Liver (tissue), 9 donors: ENCODE data around the gene PAWR. TPM values are rescaled to one million over a fixed set of nuclear protein-coding genes. Genes with fewer than 3 reads are reported as not detected.
A peak's percentile ranks its signal among the peaks of the same experiment; 100 is the strongest.

Source experiments
- DNase-seq: peaks from one replicate; pipeline ENCODE4 v3.0.0-alpha.2; 2017; ENCODE audit warnings: low spot score
- H3K27ac ChIP-seq, 2 donors: one replicate each; pipeline ENCODE4 v1.7.0; 2013; ENCODE audit warnings: inconsistent platforms in 2 of 2, low read length in 2 of 2, control low read depth in 1 of 2, low read depth in 1 of 2, mild to moderate bottlenecking in 1 of 2
- H3K27me3 ChIP-seq, 4 donors: one replicate each; pipeline versions ENCODE4 v1.6.1 to v1.7.0; 2013; ENCODE audit warnings: low read length in 3 of 4, inconsistent platforms in 1 of 4, mild to moderate bottlenecking in 1 of 4, moderate library complexity in 1 of 4; ENCODE audit not compliant: control insufficient read depth in 4 of 4, insufficient read depth in 4 of 4
- H3K36me3 ChIP-seq, 4 donors: one replicate each; pipeline versions ENCODE4 v1.6.1 to v1.7.0; 2013; ENCODE audit warnings: low read length in 3 of 4, mild to moderate bottlenecking in 3 of 4, low read depth in 1 of 4, moderate library complexity in 1 of 4; ENCODE audit not compliant: control insufficient read depth in 4 of 4, insufficient read depth in 3 of 4
- H3K4me1 ChIP-seq, 4 donors: one replicate each; pipeline versions ENCODE4 v1.6.1 to v1.7.0; 2013; ENCODE audit warnings: low read length in 3 of 4, mild to moderate bottlenecking in 3 of 4, moderate library complexity in 1 of 4; ENCODE audit not compliant: control insufficient read depth in 4 of 4, insufficient read depth in 4 of 4
- H3K4me3 ChIP-seq, 3 donors: one replicate each; pipeline versions ENCODE4 v1.6.1 to v1.7.0; 2013; ENCODE audit warnings: low read length in 3 of 3, control low read depth in 1 of 3, low read depth in 1 of 3, mild to moderate bottlenecking in 1 of 3
- H3K9ac ChIP-seq, 2 donors: one replicate each; pipeline ENCODE4 v1.7.0; 2013; ENCODE audit warnings: low read length in 2 of 2, mild to moderate bottlenecking in 2 of 2, moderate library complexity in 2 of 2, control low read depth in 1 of 2, low read depth in 1 of 2
- H3K9me3 ChIP-seq, 4 donors: one replicate each; pipeline versions ENCODE4 v1.6.1 to v1.7.0; 2013; ENCODE audit warnings: low read length in 3 of 4; ENCODE audit not compliant: control insufficient read depth in 4 of 4
- EGR1 ChIP-seq, 2 donors: IDR thresholded peaks; 2 replicates each; pipeline ENCODE4 v1.6.1; 2016 to 2018; ENCODE audit warnings: antibody characterized with exemption in 2 of 2, low read depth in 2 of 2
- FOXA1 ChIP-seq: IDR thresholded peaks from 2 replicates; pipeline ENCODE4 v1.6.1; 2016; ENCODE audit warnings: antibody characterized with exemption
- FOXA2 ChIP-seq: IDR thresholded peaks from 2 replicates; pipeline ENCODE4 v1.6.1; 2016; ENCODE audit warnings: antibody characterized with exemption
- HNF4A ChIP-seq, 2 donors: conservative IDR thresholded peaks; 2 replicates each; pipeline ENCODE4 v1.6.1; 2016; ENCODE audit warnings: antibody characterized with exemption in 2 of 2, mild to moderate bottlenecking in 2 of 2
- HNF4G ChIP-seq: IDR thresholded peaks from 2 replicates; pipeline ENCODE4 v1.6.1; 2016; ENCODE audit warnings: antibody characterized with exemption
- JUND ChIP-seq, 2 donors: IDR thresholded peaks; 2 replicates each; pipeline ENCODE4 v1.6.1; 2016; ENCODE audit warnings: antibody characterized with exemption in 2 of 2
- MAX ChIP-seq: IDR thresholded peaks from 2 replicates; pipeline ENCODE4 v1.6.1; 2016; ENCODE audit warnings: antibody characterized with exemption
- NR2F2 ChIP-seq: IDR thresholded peaks from 2 replicates; pipeline ENCODE4 v1.6.1; 2016; ENCODE audit warnings: antibody characterized with exemption
- RAD21 ChIP-seq, 2 donors: IDR thresholded peaks; 2 replicates each; pipeline ENCODE4 v1.6.1; 2016; ENCODE audit warnings: antibody characterized with exemption in 2 of 2, mild to moderate bottlenecking in 2 of 2
- RXRA ChIP-seq, 2 donors: IDR thresholded peaks; 2 replicates each; pipeline ENCODE4 v1.6.1; 2017 to 2018; ENCODE audit warnings: antibody characterized with exemption in 2 of 2, mild to moderate bottlenecking in 1 of 2
- SP1 ChIP-seq: IDR thresholded peaks from 2 replicates; pipeline ENCODE4 v1.6.1; 2018; ENCODE audit warnings: antibody characterized with exemption, mild to moderate bottlenecking
- TAF1 ChIP-seq: conservative IDR thresholded peaks from 2 replicates; pipeline ENCODE4 v1.6.1; 2016; ENCODE audit warnings: antibody characterized with exemption, mild to moderate bottlenecking
- ZBTB33 ChIP-seq: IDR thresholded peaks from 2 replicates; pipeline ENCODE4 v1.6.1; 2016; ENCODE audit warnings: antibody characterized with exemption
- WGBS: extraction: QIAGEN DNeasy Blood & Tissue Kit; methylation state at CpG from one replicate; pipeline ENCODE4 v1.1.7; 2013; 5-methylcytosine and 5-hydroxymethylcytosine counted together
- polyA plus RNA-seq, 2 donors: library from polyadenylated mRNA; stranded (reverse) in 1 of 2; unstranded in 1 of 2; fragments of 200-250 nt in 1 of 2; fragments of >200 nt in 1 of 2; fragmentation: Nextera tagmentation in 1 of 2; extraction: Ambion mirVana in 1 of 2; gene quantifications; one replicate each; pipeline versions ENCODE4 v1.2.1 to v1.2.3, GENCODE V29; 2013 to 2015
- total RNA-seq, 2 donors: library from RNA; depleted of rRNA; stranded (reverse); fragments of >200 nt; gene quantifications; one replicate each; pipeline ENCODE4 v1.2.3, GENCODE V29; 2014
- TF ChIP-seq, protein P1 (sequence below): IDR thresholded peaks from 2 replicates; pipeline ENCODE4 v1.6.1; 2016; ENCODE audit warnings: antibody characterized with exemption
- donor health status: healthy.
- donor health status: healthy.
- donor health status: healthy.
- donor health status: healthy.
- donor health status: healthy.

The PAWR gene
- total and polyA plus RNA-seq, 4 donors, result 6.1 to 24.1 (median 9.9) TPM

GRCh38 chr12:79559591-79559990, 131.2 kb downstream of the PAWR start:
- peak overlapping the region; percentile 44 to 67 for H3K27ac ChIP-seq
- DNase-seq, result no peak
- no peak for TF ChIP-seq EGR1 (IDR thresholded peaks at IDR 0.05; ENCODE audit: low read depth in 2 of 2)
- no peak for TF ChIP-seq TAF1
- no peak for TF ChIP-seq SP1
- no peak for TF ChIP-seq FOXA2
- TF ChIP-seq, protein P1, sequence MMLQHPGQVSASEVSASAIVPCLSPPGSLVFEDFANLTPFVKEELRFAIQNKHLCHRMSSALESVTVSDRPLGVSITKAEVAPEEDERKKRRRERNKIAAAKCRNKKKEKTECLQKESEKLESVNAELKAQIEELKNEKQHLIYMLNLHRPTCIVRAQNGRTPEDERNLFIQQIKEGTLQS, result no peak
- no peak for TF ChIP-seq NR2F2
- TF ChIP-seq RAD21 (IDR thresholded peaks at IDR 0.05), result no peak
- no peak for TF ChIP-seq HNF4G
- no peak for TF ChIP-seq MAX
- no peak for TF ChIP-seq RXRA (IDR thresholded peaks at IDR 0.05)
- no peak for TF ChIP-seq HNF4A (conservative IDR thresholded peaks at IDR 0.05)
- TF ChIP-seq ZBTB33, result no peak
- peaks cover 14 to 50% (median 30%) of the 10 kb centered on the region in 4 donors for H3K4me1 ChIP-seq
- no peak overlapping the region for H3K4me3 ChIP-seq
- no peaks in the 10 kb centered on the region for H3K27me3 ChIP-seq
- H3K9ac ChIP-seq, result peak overlapping the region in 1 of 2 donors; percentile 27
- WGBS, result 85% methylated on average over 2 of the region's 2 CpGs
- H3K9me3 ChIP-seq, result no peaks in the 10 kb centered on the region
- H3K36me3 ChIP-seq, result no peaks in the 10 kb centered on the region

DNA sequence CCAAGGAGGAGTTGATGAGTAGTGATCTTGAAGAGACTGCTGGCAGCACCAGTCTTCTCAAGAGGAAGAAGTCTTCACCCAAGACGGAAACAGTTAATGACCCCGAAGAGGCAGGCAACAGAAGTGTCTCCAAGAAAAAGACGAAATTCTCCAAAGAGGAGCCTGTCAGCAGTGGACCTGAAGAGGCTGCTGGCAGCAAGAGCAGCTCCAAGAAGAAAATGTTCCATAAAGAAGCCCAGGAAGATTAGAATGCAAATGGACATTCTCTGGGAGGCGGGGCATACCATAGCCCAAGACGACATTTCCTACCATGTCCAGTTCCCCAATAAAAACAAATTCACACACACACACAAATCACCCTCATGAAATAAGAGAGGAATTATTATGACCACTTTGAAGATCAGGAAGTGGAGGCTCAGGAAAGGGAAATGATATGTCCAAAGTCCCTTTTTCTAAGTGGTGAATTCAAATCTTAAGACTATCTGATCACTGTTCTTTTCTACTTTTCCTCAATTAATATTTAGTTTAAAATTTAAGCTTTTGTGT, 131.8 kb downstream of the PAWR start:
- no peak for DNase-seq
- Histone ChIP-seq H3K9me3 (no peaks in the 10 kb centered on the region), H3K36me3 (no peaks in the 10 kb centered on the region), H3K4me1 (peaks cover 14 to 50% (median 30%) of the 10 kb centered on the region in 4 donors), H3K27me3 (no peaks in the 10 kb centered on the region), H3K27ac (peak overlapping the region; percentile 42 to 45), H3K9ac (no peak overlapping the region), H3K4me3 (no peak overlapping the region)
- 78% methylated on average over 5 of the region's 5 CpGs for WGBS
- TF ChIP-seq JUND (IDR thresholded peaks at IDR 0.05) (no peak), FOXA2 (no peak), ZBTB33 (no peak), RAD21 (IDR thresholded peaks at IDR 0.05) (no peak)

DNA sequence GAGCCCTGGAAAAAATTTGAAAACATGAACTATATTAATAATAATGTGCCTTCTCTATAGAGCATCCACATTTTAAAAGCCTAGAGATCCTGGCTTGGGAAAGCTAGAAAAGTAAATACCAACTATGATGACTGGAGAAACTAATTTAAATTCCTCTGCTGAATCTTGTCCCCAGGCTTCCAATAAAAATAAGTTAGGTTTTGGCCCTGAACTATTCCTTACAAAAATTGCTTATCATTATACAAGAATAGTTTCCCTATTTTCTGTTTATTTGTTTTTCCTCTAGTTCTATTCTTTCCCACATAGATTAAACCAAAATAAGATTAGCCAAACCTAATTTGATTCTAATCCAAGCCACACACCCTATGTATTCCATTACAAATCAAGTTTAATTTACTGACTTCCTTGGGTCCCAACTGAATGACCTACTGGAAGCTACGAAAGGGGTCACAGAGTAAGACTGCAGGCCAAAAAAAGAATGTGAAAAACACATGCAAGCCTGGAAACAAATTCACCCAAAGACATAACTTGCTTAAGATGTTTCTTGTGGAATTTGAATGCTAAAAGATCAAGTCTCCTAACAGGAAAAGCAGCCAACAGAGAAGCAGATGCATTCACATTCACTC, 133.0 kb downstream of the PAWR start:
- Histone ChIP-seq H3K36me3 (no peaks in the 10 kb centered on the region), H3K9ac (no peak overlapping the region), H3K27me3 (no peaks in the 10 kb centered on the region), H3K4me3 (no peak overlapping the region), H3K4me1 (peaks cover 14 to 50% (median 30%) of the 10 kb centered on the region in 4 donors), H3K9me3 (no peaks in the 10 kb centered on the region), H3K27ac (peak overlapping the region; percentile 6 to 45)
- DNase-seq, result no peak
- peak in 1 of 2 donors; percentile 21 for TF ChIP-seq RXRA (IDR thresholded peaks at IDR 0.05)
- TF ChIP-seq FOXA1, result no peak
- TF ChIP-seq NR2F2, result peak; percentile 89
- WGBS, result 37% methylated on average over 1 of the region's 1 CpG
